NB4 (cell line): Measurements from ENCODE around the gene ERCC3.

ENCODE experiments used
- DNase-seq: peaks from one replicate; pipeline ENCODE4 v3.0.0; 2010; ENCODE audit warnings: low read depth
- H3K4me3 ChIP-seq: one replicate; pipeline ENCODE4 v1.5.1; 2011; ENCODE audit warnings: mild to moderate bottlenecking, low read depth, low read length, moderate library complexity
- CTCF ChIP-seq: IDR thresholded peaks from one replicate; pipeline ENCODE4 v1.5.1; 2012; ENCODE audit warnings: low read depth, low read length
- MAX ChIP-seq: IDR thresholded peaks from 2 replicates; pipeline ENCODE4 v1.6.1; 2011; ENCODE audit warnings: low read depth, low read length
- MYC ChIP-seq: IDR thresholded peaks from 2 replicates; pipeline ENCODE4 v1.6.1; 2011; ENCODE audit warnings: low read depth, low read length
- POLR2A ChIP-seq: IDR thresholded peaks from 2 replicates; pipeline ENCODE4 v1.6.1; 2011; ENCODE audit warnings: mild to moderate bottlenecking; ENCODE audit not compliant: insufficient read length; ENCODE audit errors: extremely low read depth

The ERCC3 gene

GRCh38 chr2:127293748-127294562 is at the start of gene ERCC3:
TSS of gene ERCC3 (minus strand) at chr2:127294144. CDS start at chr2:127294081, 63 bp downstream.
- TF ChIP-seq POLR2A (peak; percentile 84), MAX (no peak)
- H3K4me3 ChIP-seq: peak within 1 kb of the TSS; percentile 92
- peak; percentile 93 for DNase-seq

- TF ChIP-seq MAX (no peak), MYC (no peak), CTCF (no peak), POLR2A (no peak)
- H3K4me3 ChIP-seq: no peak overlapping the region
- DNase-seq: no peak
Observed at GRCh38 chr2:127343277-127343676, 49.3 kb upstream of the ERCC3 start.

GRCh38 chr2:127342101-127342500 is 48.2 kb upstream of the ERCC3 start:
- TF ChIP-seq MYC: no peak
- no peak for TF ChIP-seq MAX
- no peak for TF ChIP-seq CTCF
- TF ChIP-seq POLR2A: no peak
- no peak overlapping the region for H3K4me3 ChIP-seq
- DNase-seq: peak; percentile 42

GRCh38 chr2:127332335-127332734 is 38.4 kb upstream of the ERCC3 start:
- H3K4me3 ChIP-seq: no peak overlapping the region
- DNase-seq: no peak
- TF ChIP-seq MAX (no peak), POLR2A (no peak), CTCF (no peak), MYC (no peak)

GRCh38 chr2:127330753-127331152 is 36.8 kb upstream of the ERCC3 start:
- no peak overlapping the region for H3K4me3 ChIP-seq
- TF ChIP-seq MYC (no peak), MAX (no peak), CTCF (no peak), POLR2A (no peak)
- no peak for DNase-seq

- H3K4me3 ChIP-seq: no peak overlapping the region
- TF ChIP-seq CTCF: no peak
- no peak for DNase-seq
Observed at GRCh38 chr2:127326289-127326945, 32.5 kb upstream of the ERCC3 start.
